NCI-H2029 treated with DMSO at 0.1 percent for 48 hours (cell line): ENCODE data around the gene PCDH20.
"Not testable (repeated sequence)": the region's sequence is repeated elsewhere in the genome, so short reads cannot be mapped to it uniquely, and the experiment has no call there.

ENCODE experiments used
- DNase-seq: peaks from one replicate; lab custom pipeline; 2025; lab: John Stamatoyannopoulos, UW

The PCDH20 gene, protein sequence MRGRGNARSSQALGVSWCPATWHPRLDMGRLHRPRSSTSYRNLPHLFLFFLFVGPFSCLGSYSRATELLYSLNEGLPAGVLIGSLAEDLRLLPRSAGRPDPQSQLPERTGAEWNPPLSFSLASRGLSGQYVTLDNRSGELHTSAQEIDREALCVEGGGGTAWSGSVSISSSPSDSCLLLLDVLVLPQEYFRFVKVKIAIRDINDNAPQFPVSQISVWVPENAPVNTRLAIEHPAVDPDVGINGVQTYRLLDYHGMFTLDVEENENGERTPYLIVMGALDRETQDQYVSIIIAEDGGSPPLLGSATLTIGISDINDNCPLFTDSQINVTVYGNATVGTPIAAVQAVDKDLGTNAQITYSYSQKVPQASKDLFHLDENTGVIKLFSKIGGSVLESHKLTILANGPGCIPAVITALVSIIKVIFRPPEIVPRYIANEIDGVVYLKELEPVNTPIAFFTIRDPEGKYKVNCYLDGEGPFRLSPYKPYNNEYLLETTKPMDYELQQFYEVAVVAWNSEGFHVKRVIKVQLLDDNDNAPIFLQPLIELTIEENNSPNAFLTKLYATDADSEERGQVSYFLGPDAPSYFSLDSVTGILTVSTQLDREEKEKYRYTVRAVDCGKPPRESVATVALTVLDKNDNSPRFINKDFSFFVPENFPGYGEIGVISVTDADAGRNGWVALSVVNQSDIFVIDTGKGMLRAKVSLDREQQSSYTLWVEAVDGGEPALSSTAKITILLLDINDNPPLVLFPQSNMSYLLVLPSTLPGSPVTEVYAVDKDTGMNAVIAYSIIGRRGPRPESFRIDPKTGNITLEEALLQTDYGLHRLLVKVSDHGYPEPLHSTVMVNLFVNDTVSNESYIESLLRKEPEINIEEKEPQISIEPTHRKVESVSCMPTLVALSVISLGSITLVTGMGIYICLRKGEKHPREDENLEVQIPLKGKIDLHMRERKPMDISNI

DNA sequence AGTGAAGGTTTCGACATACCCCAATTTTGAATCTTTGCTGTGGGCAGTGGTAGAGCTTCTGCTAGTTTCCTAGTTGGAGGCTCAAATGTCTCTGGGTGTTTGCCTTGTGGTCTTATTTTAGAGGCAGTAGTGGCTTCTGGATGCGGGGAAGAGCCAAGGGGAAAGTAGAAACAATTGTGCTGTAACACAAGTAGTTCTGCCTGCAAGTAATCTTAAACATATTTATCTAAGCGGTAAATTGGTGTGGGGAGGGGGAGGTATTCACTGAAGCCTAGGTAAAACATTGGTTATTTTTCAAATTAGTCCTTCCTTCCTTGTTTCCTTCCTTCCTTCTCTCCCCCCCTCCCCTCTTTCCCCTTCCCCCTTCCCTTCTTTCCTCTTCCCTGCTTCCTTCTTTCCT lies at the start of gene PCDH20:
TSS of gene PCDH20 (minus strand) at position 101 of the 400 bp plus-strand sequence. CDS start 691 bp downstream, outside the sequence.
- no peak for DNase-seq

DNA sequence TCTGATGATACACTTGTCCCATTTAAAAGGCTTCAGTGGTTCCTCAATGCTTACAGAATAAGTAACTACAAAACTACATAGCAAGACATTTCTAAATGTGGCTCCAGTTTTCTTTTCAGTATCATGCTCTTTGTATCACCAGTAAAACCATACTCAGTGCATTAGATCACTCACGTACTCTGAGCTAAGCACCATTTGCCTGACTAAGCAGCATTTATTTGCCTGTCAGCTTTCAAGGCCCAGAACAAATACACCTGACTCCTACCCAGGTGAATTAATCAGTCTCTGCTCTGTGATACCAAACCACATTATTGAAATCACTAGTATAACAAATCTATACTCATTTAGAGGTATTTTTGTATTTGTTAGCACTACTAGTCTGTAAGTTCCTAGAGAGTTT lies 47.4 kb upstream of the PCDH20 start:
- no peak for DNase-seq

DNA sequence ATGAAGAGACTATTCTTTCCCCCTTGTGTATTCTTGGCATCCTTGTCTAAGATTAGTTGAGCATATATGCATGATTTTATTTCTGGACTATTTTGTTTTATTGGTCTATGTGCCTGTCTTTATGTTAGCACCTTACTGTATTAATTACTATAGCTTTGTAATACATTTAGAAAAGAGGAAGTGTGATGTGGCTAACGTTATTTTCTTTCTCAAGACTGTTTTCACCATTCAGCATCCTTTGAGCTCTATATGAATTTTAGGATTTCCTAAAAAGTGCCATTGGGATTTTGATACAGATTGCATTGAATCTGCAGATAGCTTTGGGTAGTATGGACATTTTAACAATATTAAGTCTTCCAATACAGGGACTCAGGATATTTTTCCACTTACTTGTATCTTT lies 37.5 kb upstream of the PCDH20 start:
- no peak for DNase-seq

DNA sequence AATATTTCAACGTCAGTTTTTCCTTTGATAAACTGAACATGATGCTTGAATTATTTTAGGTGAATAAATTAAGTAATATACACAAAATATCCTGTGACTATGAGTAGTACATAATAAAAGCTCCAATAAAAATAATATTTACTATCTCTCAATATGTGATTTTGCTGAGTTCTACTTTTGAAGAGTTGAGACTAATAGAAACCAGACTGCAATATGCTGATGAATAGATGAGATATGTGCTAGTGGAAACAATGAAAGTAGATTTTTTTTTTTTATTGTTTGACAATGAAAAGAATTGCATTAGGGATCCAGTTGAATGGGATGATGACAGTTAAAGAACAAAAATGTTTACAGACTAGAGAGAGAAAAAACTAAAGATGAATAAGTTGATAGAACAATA lies 16.4 kb upstream of the PCDH20 start:
- DNase-seq, result no peak

DNA sequence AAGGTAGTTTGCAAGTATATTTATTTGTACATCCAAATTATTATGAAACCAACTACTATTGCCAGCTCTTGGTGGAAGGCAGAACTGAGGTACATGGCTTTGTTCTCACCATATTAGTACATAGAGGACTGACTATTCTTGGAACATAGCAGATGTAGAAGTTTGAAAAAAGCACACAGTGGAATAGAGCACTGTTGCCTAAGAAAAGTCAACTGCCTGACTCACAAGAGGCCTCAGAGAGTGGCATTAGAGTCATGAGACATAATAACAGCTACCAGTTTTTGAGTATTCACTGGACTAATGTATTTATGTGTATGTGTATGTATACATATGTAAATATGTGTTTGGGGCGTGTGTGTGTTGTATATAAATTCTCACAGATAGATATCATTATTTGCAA lies 8.3 kb upstream of the PCDH20 start:
- no peak for DNase-seq

DNA sequence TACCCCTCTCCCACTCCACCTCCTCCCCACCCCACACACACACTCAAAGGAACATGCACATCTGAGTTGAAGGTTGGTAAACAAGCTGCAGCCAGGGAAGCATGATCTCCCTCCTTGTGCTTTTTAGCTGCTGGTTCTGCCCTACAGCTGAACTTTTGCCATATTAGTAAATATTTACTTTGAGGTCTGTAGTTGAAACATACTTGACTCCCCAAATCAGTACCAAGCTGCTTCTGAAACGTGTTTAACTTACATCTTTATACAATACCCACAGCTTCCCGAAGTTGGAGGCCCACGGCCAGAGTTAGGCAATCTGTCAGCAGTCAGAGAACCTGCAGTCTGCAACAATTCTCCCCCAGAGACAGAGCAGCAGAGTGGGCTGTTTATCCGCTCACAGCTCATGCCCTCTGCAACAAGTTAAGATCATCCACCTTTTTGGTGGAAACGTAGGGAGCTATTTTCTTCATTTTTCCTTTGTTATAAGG lies 1.5 kb upstream of the PCDH20 start:
- no peak for DNase-seq

DNA sequence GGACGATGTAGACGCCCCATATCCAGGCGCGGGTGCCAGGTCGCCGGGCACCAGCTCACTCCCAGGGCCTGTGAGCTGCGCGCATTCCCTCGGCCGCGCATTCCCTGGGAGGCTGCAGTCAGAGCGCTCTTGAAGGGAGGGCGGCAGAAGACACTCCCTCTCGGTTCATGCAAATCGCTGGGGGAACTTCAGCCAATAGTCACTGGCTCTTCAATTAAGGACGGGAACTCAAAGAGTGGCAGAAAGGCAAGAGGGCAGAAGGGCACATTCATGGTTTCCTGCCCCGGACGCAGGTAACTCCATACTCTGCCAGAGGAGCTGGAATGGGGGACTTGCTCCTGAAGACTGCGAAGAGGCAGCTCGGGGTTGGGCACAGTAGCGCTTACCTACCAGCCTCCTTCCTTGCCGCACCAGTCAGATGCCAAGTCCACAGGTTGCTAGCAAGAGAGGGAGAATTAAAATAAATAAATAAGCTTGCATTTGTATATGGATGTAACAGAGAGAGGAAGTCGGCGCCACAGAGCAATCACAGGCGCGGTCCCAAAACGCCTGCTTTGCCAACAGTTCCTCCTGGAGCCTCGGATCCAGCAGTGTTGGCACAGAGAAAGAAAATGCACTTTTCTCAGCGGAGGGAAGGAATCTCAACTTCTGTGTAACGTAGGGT lies 459 bp downstream of the PCDH20 start:
- DNase-seq, result peak; percentile 17

DNA sequence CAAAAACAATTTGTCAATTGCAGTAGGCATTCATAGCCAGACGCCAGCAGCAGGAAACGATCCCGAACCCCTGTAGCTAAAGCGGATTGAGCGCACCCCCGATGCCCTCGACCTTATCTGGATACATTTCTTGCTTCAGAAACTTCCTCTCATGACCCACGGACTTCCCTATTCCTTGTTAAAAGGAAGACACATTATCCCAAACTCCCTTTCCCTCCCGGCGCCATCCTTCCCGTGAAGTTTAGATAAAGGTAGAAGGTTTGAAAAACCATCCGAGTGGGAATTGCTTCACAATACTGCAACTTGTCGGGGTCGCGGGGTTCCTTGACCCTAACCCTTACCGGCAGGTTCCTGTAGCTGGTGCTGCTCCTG lies 977 bp downstream of the PCDH20 start:
- no peak for DNase-seq

DNA sequence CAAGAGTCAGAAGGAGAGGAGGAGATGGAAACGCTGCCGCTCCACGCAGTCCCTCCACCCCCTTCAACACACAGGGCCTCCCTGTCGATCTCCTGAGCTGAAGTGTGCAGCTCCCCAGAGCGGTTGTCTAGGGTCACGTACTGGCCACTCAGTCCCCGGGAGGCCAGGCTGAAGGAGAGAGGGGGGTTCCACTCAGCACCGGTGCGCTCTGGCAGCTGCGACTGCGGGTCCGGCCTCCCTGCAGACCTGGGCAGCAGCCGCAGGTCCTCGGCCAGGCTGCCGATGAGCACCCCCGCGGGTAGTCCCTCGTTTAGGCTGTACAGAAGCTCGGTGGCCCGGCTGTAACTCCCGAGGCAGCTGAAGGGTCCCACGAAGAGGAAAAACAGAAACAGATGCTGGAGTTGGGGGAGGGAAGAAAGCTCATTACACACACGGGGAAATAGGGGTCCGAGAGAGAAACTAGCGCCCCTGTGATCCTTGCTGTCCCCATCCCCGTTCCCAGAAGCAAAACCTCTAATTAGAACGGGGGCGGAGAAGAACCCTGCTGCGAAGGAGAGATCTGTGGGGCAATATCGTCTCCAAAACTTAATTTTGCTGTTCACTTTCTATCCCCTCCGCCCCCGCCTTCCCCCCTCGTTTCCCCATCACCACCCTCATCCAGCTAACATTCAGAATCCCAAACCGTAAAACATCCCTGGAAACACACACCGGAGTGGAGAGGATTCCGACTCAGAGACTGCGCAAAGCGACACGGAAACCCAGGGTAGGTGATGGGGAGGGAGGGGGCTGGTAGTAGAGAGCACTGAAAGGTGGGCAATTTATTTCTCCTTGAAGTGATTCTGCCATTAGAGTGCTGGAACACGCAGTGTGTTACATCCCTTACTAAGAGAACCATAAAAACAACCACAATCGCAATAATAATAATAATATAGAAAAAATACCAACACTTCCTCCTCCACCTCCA lies 1.8 kb downstream of the PCDH20 start:
- DNase-seq, result no peak

DNA sequence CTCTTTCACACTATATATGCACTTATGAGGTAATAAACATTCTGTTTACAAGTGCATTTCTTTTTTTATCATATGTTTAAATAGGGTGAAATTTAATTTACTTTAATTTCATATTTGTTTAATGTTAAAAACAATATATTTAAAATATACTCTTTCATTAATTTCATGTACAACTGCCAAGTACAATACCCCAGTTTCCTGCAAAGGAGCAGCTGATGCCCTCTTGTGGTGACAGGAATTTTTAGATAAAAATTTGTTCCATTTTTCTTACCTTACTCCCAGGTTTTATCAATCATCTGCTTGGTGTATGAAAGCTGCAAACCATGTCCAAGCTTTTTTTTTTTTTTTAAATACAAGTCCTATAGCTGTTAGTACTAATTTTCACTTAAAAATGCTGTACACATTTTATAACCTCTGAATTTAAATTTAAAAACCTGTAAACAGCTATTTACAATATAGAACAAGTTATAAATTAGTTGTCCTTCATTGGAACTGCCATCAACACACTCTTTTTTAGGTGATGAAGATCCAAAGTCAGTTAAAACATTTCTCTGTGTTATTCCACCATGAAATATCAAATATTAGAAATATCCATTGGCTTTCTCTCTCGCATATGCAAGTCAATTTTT lies 4.9 kb downstream of the PCDH20 start:
- peak; percentile 22 for DNase-seq

DNA sequence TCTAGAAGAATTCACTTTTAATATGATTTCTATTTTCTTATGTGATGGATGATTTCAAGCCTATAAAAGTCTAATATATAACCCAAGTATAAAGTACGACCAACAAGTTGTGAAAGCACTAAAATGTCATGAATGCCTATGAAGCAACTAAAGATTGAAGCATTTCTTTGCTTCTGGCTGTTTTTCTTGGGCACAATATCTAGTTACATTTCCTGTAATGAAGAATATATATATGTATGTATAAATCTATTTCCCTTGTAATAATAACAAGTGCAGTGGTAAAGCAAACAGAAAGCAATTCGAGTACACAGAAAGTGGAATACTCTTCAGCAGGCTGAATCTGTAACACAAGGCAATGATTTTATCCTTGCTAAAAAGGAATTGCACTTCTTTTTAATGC lies 5.4 kb downstream of the PCDH20 start:
- no peak for DNase-seq

DNA sequence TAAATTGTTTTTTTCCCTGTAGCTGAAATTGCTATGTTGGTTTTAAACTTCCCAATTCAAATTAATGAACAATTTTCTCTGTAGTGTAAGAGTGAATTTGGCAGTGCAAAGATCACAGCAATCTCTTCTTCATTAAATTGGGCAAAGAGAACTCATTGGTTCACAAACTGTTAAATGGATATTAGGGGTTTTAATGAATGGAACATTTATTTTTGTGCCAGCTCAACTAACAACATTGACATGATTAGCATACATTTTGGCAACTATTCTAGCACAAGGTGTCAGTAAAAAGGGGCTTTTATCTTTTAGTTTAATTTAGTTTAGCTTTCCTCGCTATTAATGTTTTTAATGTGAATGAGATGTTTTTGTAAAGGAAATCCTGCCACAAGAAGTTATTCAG lies 7.1 kb downstream of the PCDH20 start:
- no peak for DNase-seq

DNA sequence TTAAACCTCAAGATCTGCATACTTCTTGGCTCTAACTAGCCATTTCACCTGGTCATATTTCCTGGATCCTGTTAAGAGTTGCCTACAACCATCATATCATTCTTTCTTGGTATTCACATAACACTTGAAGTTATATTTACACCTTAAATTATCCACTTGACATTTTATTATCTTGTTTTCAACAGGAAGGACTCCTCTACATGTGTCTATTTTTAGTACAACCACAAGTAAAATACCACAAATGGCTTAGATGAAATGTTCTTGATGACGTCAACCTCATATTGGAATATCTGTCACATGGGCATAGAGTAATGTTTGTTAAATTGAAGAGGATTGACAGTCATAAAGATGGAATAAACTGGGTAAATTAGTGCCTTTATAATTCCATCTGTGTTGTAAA lies 9.4 kb downstream of the PCDH20 start:
- DNase-seq, result peak; percentile 22

DNA sequence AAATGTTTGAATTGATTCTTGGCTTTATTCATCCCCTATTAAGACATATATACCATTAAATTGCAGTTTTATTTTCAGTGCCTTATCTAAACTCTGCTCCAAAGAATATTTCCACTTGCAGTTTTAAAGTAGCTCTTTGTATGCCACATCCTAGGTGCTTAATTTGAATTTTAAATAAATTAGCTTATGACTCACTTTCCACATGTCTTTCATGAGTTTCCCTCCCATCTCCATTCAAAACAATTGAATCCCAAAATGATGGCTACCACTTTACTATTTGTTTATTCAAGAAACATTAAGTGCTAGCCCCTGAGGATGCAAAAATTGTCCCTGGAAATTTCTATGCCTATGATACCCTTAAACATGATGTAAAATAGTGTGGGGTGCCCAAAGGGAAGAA lies 19.5 kb downstream of the PCDH20 start:
- no peak for DNase-seq

DNA sequence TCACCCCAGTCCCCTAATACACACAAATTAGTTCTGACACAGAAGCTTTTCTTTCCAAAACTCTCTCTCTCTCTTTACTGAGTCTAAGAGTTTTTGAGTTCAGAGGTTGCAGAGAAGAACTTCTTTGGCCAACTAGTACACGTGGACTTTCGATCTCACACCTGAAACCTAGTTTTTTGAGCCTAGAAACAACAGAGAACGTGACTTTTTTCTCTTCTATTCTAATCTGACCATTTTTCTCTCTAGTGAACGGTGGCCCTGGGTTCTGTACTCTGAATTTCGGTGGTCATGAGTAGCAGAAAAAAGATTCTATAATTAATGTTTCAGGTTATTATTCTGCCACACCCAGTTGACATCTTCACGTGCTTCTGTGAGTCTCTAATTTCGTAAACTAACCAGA lies 24.2 kb downstream of the PCDH20 start:
- no peak for DNase-seq

DNA sequence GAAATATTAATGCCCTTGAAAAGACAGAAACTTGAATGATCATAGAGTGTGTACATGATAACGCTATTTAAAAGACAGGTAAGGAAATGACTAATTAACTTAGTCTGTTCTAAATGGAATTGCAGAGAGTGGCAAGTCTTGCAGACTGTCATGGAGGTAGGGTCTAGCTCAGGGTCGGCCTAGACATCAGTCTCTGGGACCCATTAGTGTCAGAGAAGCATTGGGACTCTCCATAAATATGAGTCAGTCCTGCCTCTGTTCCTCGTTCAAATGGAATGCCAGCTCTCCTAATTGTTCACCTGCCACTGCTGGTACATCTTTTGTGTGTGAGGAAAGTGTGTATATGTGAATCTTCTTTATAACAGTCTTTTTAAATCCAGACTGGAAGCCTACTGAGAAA lies 28.0 kb downstream of the PCDH20 start:
- DNase-seq, result no peak

DNA sequence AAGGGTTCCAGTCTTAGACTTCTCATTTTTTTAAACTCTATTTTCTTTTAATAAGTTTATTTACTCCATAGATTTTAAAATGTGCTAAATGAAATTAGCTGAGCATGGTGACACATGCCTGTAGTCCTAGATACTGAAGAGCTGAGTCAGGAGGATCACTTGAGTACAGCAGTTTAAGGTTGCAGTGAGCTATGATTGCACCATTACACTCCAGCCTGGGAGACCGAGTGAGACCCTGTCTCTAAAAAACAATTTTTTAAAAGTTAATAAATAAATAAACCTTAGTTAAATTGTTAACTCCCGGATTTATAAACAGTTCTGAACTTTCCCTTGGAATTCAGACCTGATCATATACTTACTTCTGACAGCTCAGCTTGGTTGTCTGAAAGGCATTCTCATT lies 32.5 kb downstream of the PCDH20 start:
- no peak for DNase-seq

DNA sequence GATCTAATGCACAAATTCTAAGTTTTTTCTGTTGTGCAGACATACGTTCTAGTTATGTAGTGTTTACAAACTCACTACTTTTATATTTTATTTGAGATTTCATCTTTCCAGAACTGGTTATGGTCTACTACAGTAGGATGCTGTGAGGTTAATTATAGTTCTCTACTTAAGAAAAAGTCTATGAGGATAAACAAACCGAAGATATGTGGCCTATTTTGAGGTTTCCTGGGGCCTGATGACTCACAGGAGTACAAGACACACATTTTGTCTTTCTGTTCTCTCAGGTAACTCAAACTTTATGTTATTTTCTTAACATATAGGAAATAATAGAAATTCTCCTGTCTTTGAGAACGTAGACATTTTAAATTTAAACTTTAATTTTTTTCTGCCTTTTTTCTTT lies 45.1 kb downstream of the PCDH20 start:
- DNase-seq, result no peak

DNA sequence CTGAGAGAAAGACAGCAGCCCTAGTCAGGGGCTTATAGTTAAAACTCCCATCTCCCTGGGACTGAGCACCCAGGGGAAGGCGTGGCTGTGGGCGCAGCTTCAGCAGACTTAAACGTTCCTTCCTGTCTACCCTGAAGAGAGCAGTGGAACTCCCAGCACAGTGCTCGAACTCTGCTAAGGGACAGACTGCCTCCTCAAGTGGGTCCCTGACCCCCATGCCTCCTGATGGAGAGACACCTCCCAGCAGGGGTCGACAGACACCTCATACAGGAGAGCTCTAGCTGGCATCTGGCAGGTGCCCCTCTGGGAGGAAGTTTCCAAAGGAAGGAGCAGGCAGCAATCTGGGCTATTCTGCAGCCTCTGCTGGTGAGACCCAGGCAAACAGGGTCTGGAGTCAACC lies 51.0 kb downstream of the PCDH20 start:
- not testable (repeated sequence) for DNase-seq

DNA sequence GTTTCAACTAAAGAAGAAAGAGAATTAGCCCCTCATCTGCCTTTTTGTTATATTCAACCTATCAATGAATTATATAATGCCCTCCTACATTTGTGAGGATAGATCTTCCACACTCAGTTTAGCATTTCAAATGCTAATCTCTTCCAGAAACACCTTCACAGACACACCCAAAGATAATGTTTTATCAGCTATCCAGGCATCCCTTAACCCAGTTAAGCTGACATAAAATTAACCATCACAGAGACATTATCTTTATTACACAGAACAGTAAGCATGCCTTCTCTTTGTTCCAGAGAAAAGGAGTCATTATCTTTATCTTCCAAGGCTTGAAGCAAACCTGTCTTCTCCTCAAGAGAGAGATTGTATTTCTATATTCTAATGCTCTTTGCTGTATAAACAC lies 53.1 kb downstream of the PCDH20 start:
- no peak for DNase-seq
